ENCODE data around the gene CAMK2D.

- no peak for TF ChIP-seq CTCF (conservative IDR thresholded peaks at IDR 0.05 in 1 of 2, IDR thresholded peaks at IDR 0.05 in 1 of 2; ENCODE audit: low read depth in 1 of 2, low read length in 2 of 2)
- no peak for TF ChIP-seq EZH2 (IDR thresholded peaks at IDR 0.05; ENCODE audit: low read length, missing control alignments)
Measured at GRCh38 chr4:113478032-113478431, 283.5 kb downstream of the CAMK2D start.

Data from fibroblast of lung (primary cell).